ENCODE results near the gene CPSF7.
"Not testable (repeated sequence)": the region's sequence is repeated elsewhere in the genome, so short reads cannot be mapped to it uniquely, and the experiment has no call there.

CPSF7 gene, protein sequence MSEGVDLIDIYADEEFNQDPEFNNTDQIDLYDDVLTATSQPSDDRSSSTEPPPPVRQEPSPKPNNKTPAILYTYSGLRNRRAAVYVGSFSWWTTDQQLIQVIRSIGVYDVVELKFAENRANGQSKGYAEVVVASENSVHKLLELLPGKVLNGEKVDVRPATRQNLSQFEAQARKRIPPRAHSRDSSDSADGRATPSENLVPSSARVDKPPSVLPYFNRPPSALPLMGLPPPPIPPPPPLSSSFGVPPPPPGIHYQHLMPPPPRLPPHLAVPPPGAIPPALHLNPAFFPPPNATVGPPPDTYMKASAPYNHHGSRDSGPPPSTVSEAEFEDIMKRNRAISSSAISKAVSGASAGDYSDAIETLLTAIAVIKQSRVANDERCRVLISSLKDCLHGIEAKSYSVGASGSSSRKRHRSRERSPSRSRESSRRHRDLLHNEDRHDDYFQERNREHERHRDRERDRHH

DNA sequence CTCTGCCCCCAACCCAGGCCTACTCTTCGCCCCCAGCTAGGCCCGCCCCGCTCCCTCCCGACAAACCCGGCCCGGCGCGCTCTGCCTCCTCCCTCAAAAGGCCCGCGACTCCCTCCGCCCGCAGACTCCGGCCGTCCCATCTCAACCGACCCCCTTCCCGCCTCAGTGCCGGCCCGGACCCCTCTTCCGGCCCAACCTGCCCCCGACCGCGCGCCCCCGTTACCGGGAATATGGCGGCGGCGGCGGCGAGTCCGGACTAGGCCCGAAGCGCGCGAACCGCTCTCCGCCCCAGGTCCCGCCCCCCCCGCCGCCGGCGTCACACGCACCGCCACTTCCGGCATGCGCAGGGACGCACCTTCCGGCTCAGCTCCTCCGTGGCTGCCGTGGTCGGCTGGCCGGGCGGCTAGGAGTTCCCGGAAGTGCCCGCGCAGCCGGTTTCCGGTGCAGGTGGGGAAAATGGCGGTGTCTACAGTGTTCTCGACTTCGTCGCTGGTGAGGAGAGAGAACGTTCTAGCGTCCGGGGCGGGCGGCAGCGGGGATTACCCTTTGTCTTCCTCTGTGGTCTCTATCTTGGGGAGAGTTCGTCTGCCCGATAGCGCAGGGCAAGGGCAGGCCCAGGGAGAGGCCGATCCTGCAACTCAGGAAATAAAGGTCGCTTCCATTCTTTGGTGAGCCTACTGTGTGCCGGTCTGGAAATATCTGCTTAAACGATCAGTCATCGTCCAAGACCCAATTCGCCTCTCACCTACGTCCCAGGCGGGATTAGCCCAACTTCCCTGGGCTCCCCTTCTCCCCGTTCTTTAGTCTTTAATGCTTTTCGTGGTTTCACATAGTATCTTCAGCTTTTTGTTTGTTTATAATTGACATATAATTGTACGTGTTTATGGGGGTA, at the start of gene CPSF7, which contains the start of gene SDHAF2:
CPSF7 (minus strand) TSS at position 285 of the 892 bp plus-strand sequence. CDS start 740 bp downstream, outside the sequence.
SDHAF2 (plus strand) TSS at position 434 of the 892 bp plus-strand sequence; CDS start at position 457, 23 bp downstream.
- peak; percentile 98 for DNase-seq

DNA sequence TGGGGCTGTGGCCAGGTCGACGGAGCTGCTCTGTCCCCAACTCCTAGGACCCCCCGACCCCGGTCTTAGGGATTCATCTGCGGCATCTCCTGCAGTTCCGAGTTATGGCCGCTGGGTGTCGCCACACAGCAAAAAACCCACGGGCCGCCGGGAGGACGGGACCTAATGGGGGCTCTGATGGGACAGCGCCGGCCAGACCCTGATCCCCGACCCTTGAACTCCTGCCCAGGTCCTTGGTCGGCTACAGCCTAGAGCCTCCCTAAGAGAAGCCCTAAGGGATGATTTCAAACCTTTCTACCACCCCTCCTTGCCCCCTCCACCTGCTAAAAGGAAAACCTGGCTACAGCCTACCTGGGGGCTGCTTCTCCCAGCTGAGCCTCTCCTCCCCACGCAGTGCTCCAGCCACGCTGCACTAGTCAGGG, 48.0 kb upstream of the CPSF7 start:
- DNase-seq = peak; percentile 51

DNA sequence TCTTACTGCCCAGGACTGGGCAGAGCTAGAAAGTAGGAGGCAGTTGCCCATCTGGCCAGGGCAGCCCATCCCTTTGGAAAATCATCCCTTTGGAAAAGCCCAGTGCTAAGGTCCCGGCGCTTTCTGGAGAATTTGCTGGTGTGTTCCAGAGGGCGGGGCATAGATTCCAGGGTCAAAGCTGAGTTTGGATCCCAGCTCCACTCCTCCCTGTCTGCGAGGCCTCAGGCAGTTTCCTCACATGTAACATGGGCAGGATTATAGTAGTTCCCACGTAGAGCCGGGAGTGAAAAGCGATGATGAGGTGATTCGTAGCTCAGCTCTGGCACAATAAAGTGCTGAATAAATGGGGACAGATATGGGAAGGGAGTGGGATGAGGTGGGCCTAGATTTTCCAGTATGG, 47.4 kb upstream of the CPSF7 start:
- no peak for DNase-seq

DNA sequence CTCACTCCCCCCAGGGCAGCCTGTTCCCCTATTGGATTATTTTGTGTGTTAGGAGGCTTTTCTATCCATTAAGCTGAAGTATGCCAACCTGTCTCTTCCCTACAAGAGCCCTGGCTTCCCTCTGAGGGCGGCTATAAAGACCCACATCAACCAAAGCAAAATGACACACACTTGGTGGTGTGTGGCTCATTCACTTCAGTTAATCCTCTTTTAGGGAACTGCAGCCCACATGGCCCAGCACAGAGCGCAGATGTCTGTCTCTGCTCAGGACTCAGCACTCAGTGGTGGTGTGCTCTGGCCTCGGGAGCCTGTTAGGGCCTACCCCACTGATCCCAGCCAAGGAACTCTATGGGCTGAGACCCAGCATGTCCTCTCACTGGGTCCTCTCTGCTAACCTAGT, 46.6 kb upstream of the CPSF7 start:
- DNase-seq = no peak

DNA sequence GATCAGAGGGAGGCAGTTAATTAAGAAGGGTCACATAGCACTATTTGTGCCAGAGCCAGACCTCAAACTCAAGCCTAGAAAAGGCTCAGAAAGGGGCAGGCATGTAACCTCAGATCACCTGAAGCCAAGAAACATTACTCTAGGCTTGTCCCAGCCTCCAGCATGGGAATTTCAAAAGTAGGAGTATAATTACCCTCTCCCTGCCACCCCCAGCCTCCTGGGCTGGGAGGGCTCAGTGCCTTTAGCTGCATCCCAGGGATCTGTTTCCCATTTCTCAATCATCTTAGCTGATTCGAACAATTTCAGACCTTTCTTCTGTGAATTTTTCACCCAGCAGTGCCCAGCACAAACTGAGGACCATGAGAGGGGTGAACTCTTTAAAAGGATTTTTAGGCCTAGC, 45.7 kb upstream of the CPSF7 start:
- no peak for DNase-seq

DNA sequence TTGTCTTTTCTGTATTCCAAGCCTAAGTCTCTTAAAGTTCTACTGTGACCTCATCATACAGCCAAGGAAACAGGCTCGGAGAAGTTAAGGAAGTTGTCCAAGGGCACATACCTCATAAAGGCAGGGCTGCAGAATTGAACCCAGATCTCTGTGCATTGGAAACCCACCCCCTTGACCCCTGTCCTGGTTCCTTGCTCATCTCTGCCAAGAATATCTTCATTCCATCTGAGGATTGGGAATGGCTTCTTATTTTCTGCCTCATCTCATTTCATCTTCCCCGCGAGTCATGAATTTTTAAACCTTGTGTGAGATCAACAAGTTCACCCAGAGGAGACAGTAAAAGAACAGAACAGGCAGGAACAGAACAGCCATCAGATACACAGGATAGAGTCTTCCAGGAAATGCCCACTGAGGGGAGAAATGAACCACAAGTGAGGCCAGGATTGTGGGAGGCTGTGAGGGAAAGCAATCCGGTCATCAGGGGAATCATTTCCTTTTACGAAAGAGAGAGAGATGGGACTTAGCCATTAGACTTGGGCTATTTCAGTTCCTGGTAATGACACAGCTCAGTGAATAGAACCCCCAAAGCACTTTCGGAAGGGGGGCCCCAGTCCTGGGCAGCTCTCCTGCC, 44.4 kb upstream of the CPSF7 start:
- no peak for DNase-seq

DNA sequence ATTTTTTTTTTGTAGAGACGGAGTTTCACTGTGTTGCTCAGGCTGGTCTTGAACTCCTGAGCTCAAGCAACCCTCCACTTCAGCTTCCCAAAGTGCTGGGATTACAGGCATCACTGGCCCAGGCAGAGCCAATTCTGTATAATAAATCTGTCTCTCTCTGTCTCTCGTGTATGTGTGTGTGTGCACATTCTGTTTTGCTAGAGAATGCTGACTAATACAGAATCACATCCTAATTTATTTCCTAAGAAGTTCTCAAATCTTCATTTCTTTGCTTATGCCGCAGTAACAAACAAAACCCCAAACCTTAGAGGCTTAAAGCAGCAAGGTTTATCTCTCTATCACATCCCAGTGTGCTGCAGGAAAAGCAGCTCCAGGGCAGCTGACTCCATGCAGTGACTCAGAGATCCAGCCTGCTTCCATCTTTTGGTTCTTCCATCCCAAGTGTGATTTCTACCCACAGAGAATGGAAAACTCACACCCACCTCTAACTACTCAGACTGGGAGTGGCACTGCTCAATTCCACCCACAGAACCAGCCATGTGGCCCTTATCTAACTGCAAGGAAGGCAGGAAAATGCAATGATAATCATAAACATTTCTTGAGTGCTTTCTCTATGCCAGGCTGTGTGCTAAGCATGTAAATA, 43.7 kb upstream of the CPSF7 start:
- DNase-seq = no peak

DNA sequence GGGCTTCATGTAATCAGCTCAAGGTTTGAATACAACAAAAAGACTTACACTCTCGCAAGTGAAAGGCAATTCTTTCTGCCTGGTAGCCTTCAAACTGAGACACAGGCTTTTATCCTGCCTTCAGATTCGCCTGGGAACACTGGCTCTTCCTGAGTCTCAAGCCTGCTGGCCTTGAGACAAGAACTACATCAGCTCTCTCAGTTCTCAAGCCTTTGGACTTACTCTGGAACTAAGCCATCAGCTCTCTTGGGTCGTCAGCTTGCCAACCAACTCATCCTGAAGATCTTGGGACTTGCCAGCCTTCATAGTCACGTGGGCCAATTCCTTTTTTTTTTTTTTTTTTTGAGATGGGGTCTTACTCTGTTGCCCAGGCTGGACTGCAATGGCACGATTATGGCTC, 43.1 kb upstream of the CPSF7 start:
- DNase-seq = no peak

DNA sequence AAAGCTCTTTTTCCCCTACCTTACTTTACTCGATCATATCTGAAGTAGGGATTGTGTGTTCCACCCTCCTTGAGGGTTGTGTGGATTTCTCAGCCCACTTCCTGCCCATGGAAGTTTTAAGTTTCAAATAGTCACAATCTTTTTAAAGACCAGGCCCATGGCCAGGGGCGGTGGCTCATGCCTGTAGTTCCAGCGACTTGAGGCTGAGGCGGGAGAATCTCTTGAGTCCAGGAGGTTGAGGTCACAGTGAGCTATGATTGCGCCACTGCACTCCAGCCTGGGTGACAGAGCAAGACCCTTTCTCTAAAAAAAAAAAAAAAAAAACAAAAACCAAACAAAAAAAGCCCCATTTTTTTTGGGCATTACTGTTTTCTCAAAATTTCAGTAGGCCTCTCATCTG, 42.5 kb upstream of the CPSF7 start:
- DNase-seq = no peak

DNA sequence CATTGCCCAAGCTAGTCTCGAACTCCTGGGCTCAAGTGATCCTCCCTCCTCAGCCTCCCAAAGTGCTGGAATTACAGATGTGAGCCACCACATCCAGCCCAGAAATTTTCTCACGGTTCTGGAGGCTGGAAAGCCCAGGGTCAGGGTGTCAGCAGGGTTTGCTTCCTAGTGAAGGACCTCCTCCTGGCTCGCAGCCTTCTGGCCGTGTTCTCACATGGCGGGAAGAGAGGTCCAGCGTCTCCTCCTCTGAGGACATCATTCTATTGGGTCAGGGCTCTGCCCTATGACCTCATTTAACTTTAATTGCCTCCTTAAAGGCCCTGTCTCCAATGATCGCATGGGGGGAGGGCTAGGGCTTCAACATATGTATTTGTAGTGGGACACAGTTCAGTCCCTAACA, 38.2 kb upstream of the CPSF7 start:
- DNase-seq = no peak

DNA sequence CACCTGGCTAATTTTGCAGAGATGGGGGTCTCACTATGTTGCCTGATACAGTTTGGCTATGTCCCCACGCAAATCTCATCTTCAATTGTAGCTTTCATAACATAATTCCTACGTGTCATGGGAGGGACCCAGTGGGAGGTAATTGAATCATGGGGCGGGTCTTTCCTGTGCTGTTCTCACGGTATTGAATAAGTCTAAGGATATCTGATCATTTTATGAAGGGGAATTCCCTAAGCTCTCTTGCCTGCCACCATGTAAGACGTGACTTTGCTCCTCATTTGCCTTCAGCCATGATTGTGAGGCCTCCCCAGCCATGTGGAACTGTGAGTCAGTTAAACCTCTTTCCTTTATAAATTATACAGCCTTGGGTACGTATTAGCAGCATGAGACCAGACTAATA, 37.8 kb upstream of the CPSF7 start:
- DNase-seq = not testable (repeated sequence)

DNA sequence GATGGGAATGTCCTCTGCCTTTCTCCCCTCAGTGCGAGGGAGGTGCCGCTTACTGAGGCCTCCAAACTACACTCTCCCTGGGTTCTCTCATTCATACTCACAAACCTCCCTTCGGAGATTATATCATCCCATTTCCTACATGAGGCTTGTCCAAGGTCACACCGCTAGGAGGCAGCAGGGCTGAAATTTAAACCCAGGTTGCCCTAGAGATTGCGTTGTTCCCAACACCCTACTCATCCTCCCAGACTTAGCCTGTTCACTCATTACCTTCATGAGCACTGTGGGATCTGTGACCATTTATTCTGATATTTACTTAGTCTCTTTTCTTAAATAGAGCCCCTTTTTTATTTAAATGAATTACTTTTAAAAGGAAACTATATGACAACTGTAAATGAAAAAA, 31.2 kb upstream of the CPSF7 start:
- DNase-seq = no peak

DNA sequence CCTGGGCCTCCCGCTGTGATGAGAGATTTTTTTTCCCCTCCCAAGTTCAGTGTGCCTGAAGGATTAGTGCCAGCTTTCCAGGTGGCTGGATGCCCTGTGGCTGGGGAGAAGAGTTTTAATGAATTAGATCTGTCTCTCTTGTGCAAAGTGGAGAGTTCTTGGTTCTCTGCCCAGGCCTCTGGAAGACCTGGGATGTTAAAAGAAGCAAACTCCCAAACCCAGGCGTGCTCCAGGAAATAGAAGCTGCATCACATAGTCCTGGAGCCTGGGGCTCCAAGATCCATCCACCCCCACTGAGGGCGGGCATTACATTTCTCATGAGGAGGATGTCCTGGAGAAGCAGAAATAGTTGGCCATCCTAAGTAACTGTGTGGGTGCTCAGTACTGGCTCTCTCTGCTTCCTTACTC, 30.7 kb upstream of the CPSF7 start:
- no peak for DNase-seq

DNA sequence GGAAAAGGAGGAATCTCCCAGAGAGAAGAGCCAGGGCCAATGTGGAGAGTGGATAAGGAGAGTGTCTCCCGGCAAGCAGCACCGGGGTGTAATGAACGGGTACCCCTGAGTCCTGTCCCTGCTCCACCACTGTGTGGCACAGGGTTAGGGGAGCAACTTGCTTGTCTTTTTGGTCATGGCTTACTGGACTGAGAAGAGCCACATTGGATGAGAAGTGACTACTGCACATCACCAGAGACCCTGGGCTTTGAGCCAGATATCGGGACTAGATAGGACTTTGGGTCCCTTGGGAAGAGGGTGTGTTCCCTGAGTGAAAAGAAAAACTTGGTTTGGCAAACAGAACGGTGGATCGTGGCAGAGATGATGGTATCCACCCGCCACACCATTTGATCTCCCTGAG, 24.7 kb upstream of the CPSF7 start:
- no peak for DNase-seq

DNA sequence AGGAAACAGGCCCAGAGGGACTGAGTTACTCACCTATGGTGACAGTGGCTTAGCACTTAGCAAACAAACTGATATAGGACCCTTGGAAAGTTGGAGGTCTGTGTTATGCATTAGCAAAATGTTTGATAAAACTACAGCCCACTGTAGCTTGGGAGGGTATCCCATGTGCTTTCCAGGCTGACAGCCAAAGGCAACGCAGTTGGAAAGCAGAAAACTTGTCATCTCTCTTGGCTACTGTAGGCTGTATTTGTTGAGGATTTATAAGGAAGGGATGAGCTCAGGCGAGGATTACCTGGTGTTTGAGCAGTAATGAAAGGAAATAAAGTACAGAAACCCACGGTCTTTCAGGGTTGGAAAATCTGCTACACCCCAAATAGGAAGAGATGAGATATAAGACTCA, 23.9 kb upstream of the CPSF7 start:
- DNase-seq = no peak

DNA sequence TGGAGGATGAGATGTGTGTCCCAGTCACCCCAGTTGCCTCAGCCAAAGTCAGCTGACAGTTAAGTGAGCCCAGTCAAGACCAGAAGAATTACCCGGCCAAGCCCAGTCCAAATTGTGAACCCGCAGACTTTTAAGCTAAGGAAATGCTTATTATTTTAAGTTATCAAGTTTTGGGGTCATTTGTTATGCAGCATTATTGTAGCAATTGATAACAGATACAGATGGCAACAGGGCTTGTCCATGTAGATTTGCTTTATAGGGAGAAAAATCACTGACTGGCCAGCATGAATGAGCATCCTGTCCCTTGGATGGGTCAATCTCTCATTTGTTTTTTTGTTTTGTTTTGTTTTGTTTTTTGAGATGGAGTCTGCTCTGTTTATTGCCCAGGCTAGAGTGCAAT, 23.1 kb upstream of the CPSF7 start:
- no peak for DNase-seq

DNA sequence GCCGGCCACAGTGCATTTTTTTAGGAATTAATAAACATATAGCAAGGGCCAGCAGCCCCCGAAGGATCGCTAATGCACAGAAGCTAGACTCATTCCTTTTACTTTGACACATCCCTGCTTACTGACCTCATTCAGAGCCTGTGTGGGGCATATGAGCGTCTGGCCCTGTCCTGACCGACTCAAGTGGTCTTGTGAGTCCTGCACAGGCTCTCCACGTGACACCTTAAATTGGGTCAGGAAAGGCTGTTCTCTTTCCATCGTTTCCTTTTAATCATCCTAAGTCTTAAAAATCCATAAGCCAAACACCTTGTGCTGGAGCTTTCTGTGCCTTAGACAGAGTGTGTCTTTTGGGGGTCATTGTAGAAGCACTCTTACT, 18.8 kb upstream of the CPSF7 start:
- no peak for DNase-seq

DNA sequence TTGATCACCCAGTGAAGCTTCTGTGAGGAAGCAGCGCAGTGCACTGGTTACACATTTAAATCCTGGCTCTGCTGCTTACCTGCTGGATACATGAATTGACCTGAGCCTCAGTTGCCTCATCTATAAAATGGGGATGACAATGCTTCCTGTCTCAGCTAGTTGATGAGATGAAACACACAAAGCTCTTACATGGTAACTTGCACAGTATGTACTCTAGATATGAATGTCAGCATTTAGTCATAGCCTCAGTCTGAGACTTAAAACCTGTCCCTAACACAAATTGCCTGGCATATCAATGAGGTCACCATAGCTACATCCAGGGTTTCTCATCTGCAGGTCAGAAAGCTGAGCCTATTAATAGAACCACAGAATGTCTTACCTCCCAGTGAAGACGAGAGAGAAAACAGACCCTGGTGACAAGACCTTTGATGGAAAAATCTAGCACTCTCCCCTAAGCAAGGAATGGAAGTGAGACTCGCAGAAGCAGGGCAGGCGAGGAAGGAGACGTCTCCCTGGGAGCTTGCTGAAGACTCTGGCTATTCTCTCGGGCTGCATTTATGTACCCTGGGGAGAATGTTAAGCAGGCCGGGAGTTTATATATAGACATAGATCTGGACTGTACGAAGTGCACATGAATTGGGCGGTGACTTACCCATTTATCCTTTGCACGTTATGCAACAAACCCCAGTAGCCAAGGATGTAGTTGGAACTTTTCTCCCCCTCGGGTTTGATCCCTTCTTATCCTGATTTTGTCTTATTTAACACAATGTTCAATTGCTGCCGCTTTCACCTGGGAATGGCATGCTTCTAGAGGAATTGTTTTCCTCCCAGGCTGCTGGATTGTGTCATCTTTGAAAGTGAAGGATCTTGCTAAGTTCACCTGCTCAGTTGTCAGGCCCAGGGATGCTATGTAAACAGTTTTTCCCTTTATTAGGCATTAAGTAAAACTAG, 18.1 kb upstream of the CPSF7 start:
- DNase-seq = no peak

DNA sequence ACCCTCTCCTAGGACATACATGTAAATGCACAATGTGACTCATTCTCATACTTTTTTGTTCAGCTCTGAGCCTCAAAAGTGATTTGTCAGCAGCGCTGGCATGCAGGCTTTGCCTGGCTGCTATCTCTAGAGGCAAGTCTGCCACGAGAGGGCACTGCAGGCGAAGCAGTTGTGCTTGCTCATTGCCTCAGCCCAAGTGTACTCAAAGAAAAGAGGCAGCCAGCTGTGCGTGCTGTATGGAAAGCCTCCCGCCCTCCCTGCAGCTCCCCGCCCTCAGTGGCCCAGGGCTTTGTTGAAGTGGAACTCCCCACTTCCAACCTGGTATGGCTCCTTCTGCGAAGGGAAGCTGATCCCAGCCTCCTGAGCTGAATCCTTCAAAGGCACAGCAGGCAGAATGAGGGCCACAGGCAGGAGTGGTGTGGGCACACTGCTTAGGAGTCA, 16.5 kb upstream of the CPSF7 start:
- peak; percentile 61 for DNase-seq

DNA sequence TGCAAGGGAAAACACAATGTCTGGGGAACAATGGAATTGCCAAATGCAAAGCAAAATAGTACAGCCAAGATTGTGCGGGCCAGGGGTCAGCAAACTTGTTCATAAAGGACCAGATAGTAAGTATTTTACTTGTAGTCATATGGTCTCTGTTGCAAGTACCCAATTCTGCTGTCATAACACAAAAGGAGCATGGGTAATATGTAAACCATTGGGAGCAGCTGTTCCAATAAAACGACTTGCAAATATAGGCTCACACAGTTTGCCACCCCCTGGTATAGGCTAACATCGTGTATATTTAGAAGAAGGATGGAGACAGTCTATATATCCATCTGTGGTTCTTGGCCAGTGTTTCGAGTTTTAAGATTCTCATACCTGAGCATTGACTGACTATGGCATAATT, 15.7 kb upstream of the CPSF7 start:
- no peak for DNase-seq

DNA sequence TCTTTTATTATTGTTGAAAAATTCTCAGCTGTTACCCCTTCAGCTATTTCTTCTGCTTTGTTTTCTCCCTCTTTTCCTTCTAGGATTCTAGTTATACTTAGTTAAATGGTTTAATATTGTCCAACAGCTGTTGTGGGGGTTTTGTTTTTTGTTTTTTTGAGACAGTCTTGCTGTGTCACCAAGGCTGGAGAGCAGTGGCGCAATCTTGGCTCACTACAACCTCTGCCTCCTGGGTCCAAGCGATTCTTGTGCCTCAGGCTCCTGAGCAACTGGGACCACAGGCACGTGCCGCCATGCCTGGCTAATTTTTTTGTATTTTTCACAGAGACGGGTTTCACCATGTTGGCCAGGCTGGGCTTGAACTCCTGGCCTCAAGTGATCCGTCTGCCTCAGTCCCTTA, 12.8 kb upstream of the CPSF7 start:
- DNase-seq = no peak

DNA sequence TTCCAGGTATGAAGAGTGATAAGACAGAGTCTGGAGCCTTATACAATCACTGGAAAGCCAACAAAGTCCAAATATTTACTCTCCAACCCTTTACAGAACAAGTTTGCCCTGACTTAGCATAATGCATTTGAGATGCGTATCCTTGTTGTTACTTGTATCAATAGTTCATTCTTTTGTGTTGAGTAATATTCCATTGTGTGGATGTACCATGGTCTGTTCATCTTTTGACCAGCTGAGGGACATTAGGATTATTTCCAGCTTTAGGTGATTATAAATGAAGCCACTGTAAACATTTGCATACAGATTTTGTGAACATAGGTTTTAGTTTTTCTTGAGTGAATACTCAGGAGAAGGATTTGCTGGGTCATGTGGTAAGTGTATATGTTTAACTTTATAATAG, 9.8 kb upstream of the CPSF7 start:
- DNase-seq = no peak

Data from CD4-positive, alpha-beta T cell treated with Interleukin-12 subunit alpha and Interleukin-12 subunit beta, for 1 hour (primary cell).